Measurements from ENCODE around the gene CDK5.
A peak's percentile ranks its signal among the peaks of the same experiment; 100 is the strongest.

Gene CDK5

GRCh38 chr7:151016942-151017341 lies 40.8 kb downstream of the CDK5 start:
- Histone ChIP-seq H2BK120ac (ENCODE audit: insufficient read depth, low read length, poor library complexity) (no peak overlapping the region), H3K4ac (ENCODE audit: low read depth, low read length) (no peak overlapping the region), H3K9me3 (ENCODE audit: insufficient read depth, low read depth, low read length) (peaks cover 4% of the 10 kb centered on the region), H4K12ac (ENCODE audit: low read depth, low read length) (no peak overlapping the region), H4K91ac (ENCODE audit: low read depth, low read length) (no peak overlapping the region), H2BK5ac (ENCODE audit: low read depth, low read length, poor library complexity) (no peak overlapping the region), H3K9ac (ENCODE audit: low read length) (no peak overlapping the region), H3K4me3 (ENCODE audit: low read depth, low read length) (no peak overlapping the region), H3K27me3 (ENCODE audit: insufficient read depth, low read length) (peaks cover 15% of the 10 kb centered on the region), H3K4me1 (ENCODE audit: control insufficient read depth in 1 of 2, insufficient read depth in 2 of 2, low read length in 2 of 2) (peaks cover 33 to 35% of the 10 kb centered on the region in 2 experiments), H3K79me2 (ENCODE audit: control insufficient read depth, insufficient read depth, low read length, poor library complexity) (no peaks in the 10 kb centered on the region), H2AFZ (ENCODE audit: insufficient read depth, low read length, poor library complexity) (no peak overlapping the region), H3K4me2 (ENCODE audit: low read length) (no peak overlapping the region), H3K36me3 (ENCODE audit: control insufficient read depth in 1 of 2, insufficient read depth in 2 of 2, low read length in 2 of 2) (no peaks in the 10 kb centered on the region), H3K79me1 (ENCODE audit: low read length) (peaks cover 8% of the 10 kb centered on the region), H2BK12ac (ENCODE audit: low read length) (peak overlapping the region; percentile 3), H2AK5ac (ENCODE audit: low read length) (no peak overlapping the region), H4K8ac (ENCODE audit: low read depth, low read length) (no peak overlapping the region), H3K23ac (ENCODE audit: low read length) (no peak overlapping the region), H3K14ac (ENCODE audit: low read length) (no peak overlapping the region), H3K27ac (ENCODE audit: low read depth, low read length) (no peak overlapping the region), H3K18ac (ENCODE audit: low read length) (no peak overlapping the region)
- DNase-seq, result no peak
- no CpG with 5 or more reads among the region's 15 CpGs for WGBS (ENCODE audit: extremely low coverage, insufficient coverage, insufficient read length)

- Histone ChIP-seq H3K9me3 (ENCODE audit: insufficient read depth, low read depth, low read length) (peaks cover 4% of the 10 kb centered on the region), H3K27ac (ENCODE audit: low read depth, low read length) (no peak overlapping the region), H3K23ac (ENCODE audit: low read length) (no peak overlapping the region), H3K18ac (ENCODE audit: low read length) (no peak overlapping the region), H2BK5ac (ENCODE audit: low read depth, low read length, poor library complexity) (no peak overlapping the region), H3K36me3 (ENCODE audit: control insufficient read depth in 1 of 2, insufficient read depth in 2 of 2, low read length in 2 of 2) (no peaks in the 10 kb centered on the region), H3K4me3 (ENCODE audit: low read depth, low read length) (no peak overlapping the region), H3K27me3 (ENCODE audit: insufficient read depth, low read length) (peaks cover 15% of the 10 kb centered on the region), H3K79me1 (ENCODE audit: low read length) (peaks cover 8% of the 10 kb centered on the region), H3K9ac (ENCODE audit: low read length) (no peak overlapping the region), H3K4me1 (ENCODE audit: control insufficient read depth in 1 of 2, insufficient read depth in 2 of 2, low read length in 2 of 2) (peaks cover 33 to 35% of the 10 kb centered on the region in 2 experiments), H2AFZ (ENCODE audit: insufficient read depth, low read length, poor library complexity) (no peak overlapping the region), H3K4me2 (ENCODE audit: low read length) (no peak overlapping the region), H4K12ac (ENCODE audit: low read depth, low read length) (no peak overlapping the region), H3K79me2 (ENCODE audit: control insufficient read depth, insufficient read depth, low read length, poor library complexity) (no peaks in the 10 kb centered on the region), H2AK5ac (ENCODE audit: low read length) (no peak overlapping the region), H3K4ac (ENCODE audit: low read depth, low read length) (no peak overlapping the region), H2BK12ac (ENCODE audit: low read length) (peak overlapping the region; percentile 3), H4K91ac (ENCODE audit: low read depth, low read length) (no peak overlapping the region), H4K8ac (ENCODE audit: low read depth, low read length) (no peak overlapping the region), H2BK120ac (ENCODE audit: insufficient read depth, low read length, poor library complexity) (no peak overlapping the region), H3K14ac (ENCODE audit: low read length) (no peak overlapping the region)
- no CpG with 5 or more reads among the region's 8 CpGs for WGBS (ENCODE audit: extremely low coverage, insufficient coverage, insufficient read length)
- DNase-seq, result no peak
These were observed 41.2 kb downstream of the CDK5 start for GRCh38 chr7:151016505-151016904.

GRCh38 chr7:151015967-151016366 lies 41.7 kb downstream of the CDK5 start:
- no peak overlapping the region for H4K91ac ChIP-seq (ENCODE audit: low read depth, low read length)
- H2AK5ac ChIP-seq (ENCODE audit: low read length), result no peak overlapping the region
- H3K27ac ChIP-seq (ENCODE audit: low read depth, low read length), result no peak overlapping the region
- H3K79me1 ChIP-seq (ENCODE audit: low read length), result peaks cover 8% of the 10 kb centered on the region
- peak overlapping the region; percentile 5 for H3K4me3 ChIP-seq (ENCODE audit: low read depth, low read length)
- no peak overlapping the region for H2BK5ac ChIP-seq (ENCODE audit: low read depth, low read length, poor library complexity)
- H3K4me1 ChIP-seq (ENCODE audit: control insufficient read depth in 1 of 2, insufficient read depth in 2 of 2, low read length in 2 of 2), result peaks cover 33 to 35% of the 10 kb centered on the region in 2 experiments
- no peak overlapping the region for H3K4ac ChIP-seq (ENCODE audit: low read depth, low read length)
- no peak overlapping the region for H3K18ac ChIP-seq (ENCODE audit: low read length)
- H3K9me3 ChIP-seq (ENCODE audit: insufficient read depth, low read depth, low read length), result peaks cover 4% of the 10 kb centered on the region
- no CpG with 5 or more reads among the region's 5 CpGs for WGBS (ENCODE audit: extremely low coverage, insufficient coverage, insufficient read length)
- H3K79me2 ChIP-seq (ENCODE audit: control insufficient read depth, insufficient read depth, low read length, poor library complexity), result no peaks in the 10 kb centered on the region
- no peaks in the 10 kb centered on the region for H3K36me3 ChIP-seq (ENCODE audit: control insufficient read depth in 1 of 2, insufficient read depth in 2 of 2, low read length in 2 of 2)
- no peak overlapping the region for H2BK12ac ChIP-seq (ENCODE audit: low read length)
- H3K23ac ChIP-seq (ENCODE audit: low read length), result no peak overlapping the region
- no peak overlapping the region for H3K9ac ChIP-seq (ENCODE audit: low read length)
- no peak overlapping the region for H3K4me2 ChIP-seq (ENCODE audit: low read length)
- peaks cover 15% of the 10 kb centered on the region for H3K27me3 ChIP-seq (ENCODE audit: insufficient read depth, low read length)
- no peak overlapping the region for H2AFZ ChIP-seq (ENCODE audit: insufficient read depth, low read length, poor library complexity)
- no peak overlapping the region for H4K12ac ChIP-seq (ENCODE audit: low read depth, low read length)
- H4K8ac ChIP-seq (ENCODE audit: low read depth, low read length), result no peak overlapping the region
- H3K14ac ChIP-seq (ENCODE audit: low read length), result no peak overlapping the region
- DNase-seq, result no peak
- H2BK120ac ChIP-seq (ENCODE audit: insufficient read depth, low read length, poor library complexity), result no peak overlapping the region

GRCh38 chr7:151014950-151015349 lies 42.7 kb downstream of the CDK5 start:
- H3K9me3 ChIP-seq (ENCODE audit: insufficient read depth, low read depth, low read length), result peaks cover 4% of the 10 kb centered on the region
- H4K12ac ChIP-seq (ENCODE audit: low read depth, low read length), result no peak overlapping the region
- H3K9ac ChIP-seq (ENCODE audit: low read length), result no peak overlapping the region
- H4K8ac ChIP-seq (ENCODE audit: low read depth, low read length), result no peak overlapping the region
- no peak overlapping the region for H3K23ac ChIP-seq (ENCODE audit: low read length)
- no peaks in the 10 kb centered on the region for H3K36me3 ChIP-seq (ENCODE audit: control insufficient read depth in 1 of 2, insufficient read depth in 2 of 2, low read length in 2 of 2)
- DNase-seq, result no peak
- H2BK5ac ChIP-seq (ENCODE audit: low read depth, low read length, poor library complexity), result no peak overlapping the region
- no peak overlapping the region for H3K4me3 ChIP-seq (ENCODE audit: low read depth, low read length)
- H3K27me3 ChIP-seq (ENCODE audit: insufficient read depth, low read length), result peaks cover 15% of the 10 kb centered on the region
- H2AK5ac ChIP-seq (ENCODE audit: low read length), result no peak overlapping the region
- no peak overlapping the region for H3K4me2 ChIP-seq (ENCODE audit: low read length)
- no CpG with 5 or more reads among the region's 8 CpGs for WGBS (ENCODE audit: extremely low coverage, insufficient coverage, insufficient read length)
- no peak overlapping the region for H3K4ac ChIP-seq (ENCODE audit: low read depth, low read length)
- peaks cover 37 to 38% of the 10 kb centered on the region in 2 experiments for H3K4me1 ChIP-seq (ENCODE audit: control insufficient read depth in 1 of 2, insufficient read depth in 2 of 2, low read length in 2 of 2)
- H2BK12ac ChIP-seq (ENCODE audit: low read length), result no peak overlapping the region
- H2BK120ac ChIP-seq (ENCODE audit: insufficient read depth, low read length, poor library complexity), result no peak overlapping the region
- no peak overlapping the region for H3K14ac ChIP-seq (ENCODE audit: low read length)
- H3K18ac ChIP-seq (ENCODE audit: low read length), result no peak overlapping the region
- no peak overlapping the region for H2AFZ ChIP-seq (ENCODE audit: insufficient read depth, low read length, poor library complexity)
- H3K27ac ChIP-seq (ENCODE audit: low read depth, low read length), result no peak overlapping the region
- H3K79me2 ChIP-seq (ENCODE audit: control insufficient read depth, insufficient read depth, low read length, poor library complexity), result no peaks in the 10 kb centered on the region
- peaks cover 10% of the 10 kb centered on the region for H3K79me1 ChIP-seq (ENCODE audit: low read length)
- H4K91ac ChIP-seq (ENCODE audit: low read depth, low read length), result no peak overlapping the region
